Measurements from ENCODE around the gene THAP7. TPM values are rescaled to one million over a fixed set of nuclear protein-coding genes. Genes with fewer than 3 reads are reported as not detected.

Gene THAP7
- total and polyA plus RNA-seq, 9 of the 15 experiments (the other 6 are each of a cell fraction or from before 2014, with no cell fraction given), result 7.9 to 263 (median 84.1) TPM

GRCh38 chr22:20964090-20964798 lies 37.7 kb downstream of the THAP7 start (continued):
- TF ChIP-seq HNRNPLL (IDR thresholded peaks at IDR 0.05; ENCODE audit: low read depth, low read length, poor library complexity, severe bottlenecking), result no peak
- no peak for TF ChIP-seq HMG20B (CRISPR knock-in tag; IDR thresholded peaks at IDR 0.05)
- no peak for TF ChIP-seq E2F8 (IDR thresholded peaks at IDR 0.05; ENCODE audit: low read depth, partially characterized antibody)
- TF ChIP-seq, protein P1, sequence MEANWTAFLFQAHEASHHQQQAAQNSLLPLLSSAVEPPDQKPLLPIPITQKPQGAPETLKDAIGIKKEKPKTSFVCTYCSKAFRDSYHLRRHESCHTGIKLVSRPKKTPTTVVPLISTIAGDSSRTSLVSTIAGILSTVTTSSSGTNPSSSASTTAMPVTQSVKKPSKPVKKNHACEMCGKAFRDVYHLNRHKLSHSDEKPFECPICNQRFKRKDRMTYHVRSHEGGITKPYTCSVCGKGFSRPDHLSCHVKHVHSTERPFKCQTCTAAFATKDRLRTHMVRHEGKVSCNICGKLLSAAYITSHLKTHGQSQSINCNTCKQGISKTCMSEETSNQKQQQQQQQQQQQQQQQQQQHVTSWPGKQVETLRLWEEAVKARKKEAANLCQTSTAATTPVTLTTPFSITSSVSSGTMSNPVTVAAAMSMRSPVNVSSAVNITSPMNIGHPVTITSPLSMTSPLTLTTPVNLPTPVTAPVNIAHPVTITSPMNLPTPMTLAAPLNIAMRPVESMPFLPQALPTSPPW (CRISPR knock-in tag; IDR thresholded peaks at IDR 0.05), result no peak
- no peak for TF ChIP-seq HOXB6 (CRISPR knock-in tag; IDR thresholded peaks at IDR 0.05; ENCODE audit: borderline replicate concordance)
- TF ChIP-seq ILK (tag; IDR thresholded peaks at IDR 0.05; ENCODE audit: borderline replicate concordance, low read depth), result no peak
- TF ChIP-seq ZBTB11 (CRISPR knock-in tag; IDR thresholded peaks at IDR 0.05), result no peak
- no peak for TF ChIP-seq SAFB (IDR thresholded peaks at IDR 0.05; ENCODE audit: borderline replicate concordance, low read depth, low read length)
- TF ChIP-seq, protein P2, sequence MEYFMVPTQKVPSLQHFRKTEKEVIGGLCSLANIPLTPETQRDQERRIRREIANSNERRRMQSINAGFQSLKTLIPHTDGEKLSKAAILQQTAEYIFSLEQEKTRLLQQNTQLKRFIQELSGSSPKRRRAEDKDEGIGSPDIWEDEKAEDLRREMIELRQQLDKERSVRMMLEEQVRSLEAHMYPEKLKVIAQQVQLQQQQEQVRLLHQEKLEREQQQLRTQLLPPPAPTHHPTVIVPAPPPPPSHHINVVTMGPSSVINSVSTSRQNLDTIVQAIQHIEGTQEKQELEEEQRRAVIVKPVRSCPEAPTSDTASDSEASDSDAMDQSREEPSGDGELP (CRISPR knock-in tag; IDR thresholded peaks at IDR 0.05; ENCODE audit: borderline replicate concordance), result no peak
- no peak for TF ChIP-seq RBM14 (IDR thresholded peaks at IDR 0.05; ENCODE audit: borderline replicate concordance, insufficient read depth, low read depth, low read length)
- TF ChIP-seq NFYB (IDR thresholded peaks at IDR 0.05; ENCODE audit: extremely low read depth, insufficient read length), result no peak
- TF ChIP-seq ATF4 (CRISPR knock-in tag; IDR thresholded peaks at IDR 0.05), result peak; percentile 35; the same call in 1 of the 2 replicates
- TF ChIP-seq ZNF561 (CRISPR knock-in tag; conservative IDR thresholded peaks at IDR 0.05), result no peak; the same call in 1 of the 2 replicates
- TF ChIP-seq PTRF (tag; IDR thresholded peaks at IDR 0.05), result no peak
- TF ChIP-seq ZNF41 (CRISPR knock-in tag; conservative IDR thresholded peaks at IDR 0.05), result 0 out of 2 replicates have a peak, but pooled peaks have one; percentile 10
